IPS-15b (cell line): ENCODE data around the gene KMT2C.
"Not testable (repeated sequence)": the region's sequence is repeated elsewhere in the genome, so short reads cannot be mapped to it uniquely, and the experiment has no call there.

Source experiments
- H3K27me3 ChIP-seq: one replicate; pipeline ENCODE4 v1.6.1; 2013; ENCODE audit warnings: low read length; ENCODE audit not compliant: control insufficient read depth, insufficient read depth
- H3K36me3 ChIP-seq: one replicate; pipeline ENCODE4 v1.6.1; 2013; ENCODE audit warnings: low read length; ENCODE audit not compliant: control insufficient read depth, insufficient read depth
- H3K4me1 ChIP-seq: one replicate; pipeline ENCODE4 v1.6.1; 2013; ENCODE audit warnings: mild to moderate bottlenecking, low read length; ENCODE audit not compliant: control insufficient read depth, insufficient read depth
- H3K4me3 ChIP-seq: one replicate; pipeline ENCODE4 v1.5.1; 2013; ENCODE audit warnings: low read depth, low read length
- H3K9ac ChIP-seq: one replicate; pipeline ENCODE4 v1.6.1; 2013; ENCODE audit warnings: low read depth, mild to moderate bottlenecking, low read length
- H3K9me3 ChIP-seq: one replicate; pipeline ENCODE4 v1.6.1; 2013; ENCODE audit warnings: mild to moderate bottlenecking, low read length; ENCODE audit not compliant: control insufficient read depth, insufficient read depth

KMT2C gene

DNA sequence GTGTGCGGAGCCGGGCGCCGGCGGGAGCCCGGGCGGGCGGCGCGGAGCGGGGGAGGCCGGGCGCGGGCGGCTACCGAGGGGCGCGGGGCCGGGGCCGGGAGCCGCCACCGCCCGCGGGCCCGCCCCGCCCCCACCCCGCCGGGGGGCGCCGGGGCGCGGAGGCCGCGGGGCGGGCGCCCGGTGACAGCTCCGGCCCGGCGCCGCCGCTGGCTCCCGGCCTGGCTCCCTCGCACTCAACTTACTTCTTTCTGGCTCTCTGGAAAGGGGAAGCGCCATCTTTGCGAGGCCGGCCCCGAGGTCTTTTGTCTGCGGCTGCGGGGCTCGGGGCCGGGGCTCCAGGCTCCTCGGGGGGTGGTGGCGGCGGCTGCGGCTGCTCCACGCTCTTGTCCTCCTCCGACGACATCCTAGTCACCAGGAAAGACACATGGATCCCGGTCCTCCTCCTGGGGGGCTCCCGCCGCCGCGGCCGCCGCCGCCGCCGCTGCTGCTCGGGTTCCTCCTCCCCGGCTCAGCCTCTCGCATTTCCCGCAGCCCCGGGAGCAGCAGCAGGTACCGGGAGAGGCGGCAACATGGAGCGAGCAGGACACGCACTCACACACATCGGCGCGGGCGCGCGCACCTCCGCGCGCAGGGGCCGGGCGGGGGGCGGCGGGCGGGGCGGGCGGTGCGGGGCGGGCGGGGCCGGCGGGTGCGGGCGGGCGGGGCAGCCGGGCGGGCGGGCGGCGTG, at the start of gene KMT2C:
TSS of gene KMT2C (minus strand) at position 620 of the 727 bp plus-strand sequence. CDS start at position 403, 217 bp downstream.
- Histone ChIP-seq H3K9me3 (no peaks in the 10 kb centered on the region), H3K36me3 (no peaks in the 10 kb centered on the region), H3K9ac (peak within 1 kb of the TSS; percentile 37), H3K27me3 (peaks cover 5% of the 10 kb centered on the region), H3K4me3 (peak within 1 kb of the TSS; percentile 86), H3K4me1 (peaks cover 4% of the 10 kb centered on the region)

DNA sequence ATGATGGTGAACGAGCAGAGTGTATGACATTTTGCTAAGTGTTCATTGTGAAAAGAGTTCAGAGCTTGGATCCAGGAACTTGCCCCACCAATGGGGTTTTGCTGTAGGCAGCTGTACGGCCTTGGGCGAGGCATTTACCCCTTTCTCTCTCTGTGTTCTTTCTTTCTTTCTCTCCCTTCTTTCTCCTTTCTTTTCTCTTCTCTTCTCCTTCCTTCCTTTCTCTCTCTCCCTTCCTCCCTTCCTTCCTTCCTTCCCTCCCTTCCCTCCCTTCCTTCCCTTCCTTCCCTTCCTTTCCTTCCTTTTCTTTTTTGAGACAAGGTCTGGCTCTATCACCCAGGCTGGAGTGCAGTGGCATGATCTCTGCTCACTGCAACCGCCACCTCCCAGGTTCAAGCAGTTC, 45.3 kb upstream of the KMT2C start:
- H3K4me3 ChIP-seq = no peak overlapping the region
- no peak overlapping the region for H3K9ac ChIP-seq
- no peaks in the 10 kb centered on the region for H3K4me1 ChIP-seq
- no peaks in the 10 kb centered on the region for H3K9me3 ChIP-seq
- H3K36me3 ChIP-seq = no peaks in the 10 kb centered on the region
- H3K27me3 ChIP-seq = no peaks in the 10 kb centered on the region

DNA sequence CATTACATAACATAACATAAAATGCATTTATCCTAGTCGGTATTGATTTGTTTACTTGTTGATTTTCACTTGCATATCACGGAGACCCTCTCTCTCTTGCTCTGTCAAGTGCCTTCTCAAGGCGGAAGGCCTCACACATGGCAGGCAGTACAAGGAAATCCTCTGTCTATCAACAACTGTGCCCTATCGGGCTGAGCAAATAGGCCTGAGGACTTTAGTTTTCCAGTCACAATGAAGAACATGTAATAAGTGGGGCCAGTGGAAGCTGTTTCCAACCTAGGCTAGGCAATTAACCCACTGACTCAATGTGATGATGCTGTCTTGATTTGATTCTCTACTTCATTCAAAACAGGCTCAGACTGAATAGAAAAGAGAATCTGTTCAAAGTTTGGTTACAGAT, 44.9 kb upstream of the KMT2C start:
- Histone ChIP-seq H3K9me3 (no peaks in the 10 kb centered on the region), H3K27me3 (no peaks in the 10 kb centered on the region), H3K4me3 (no peak overlapping the region), H3K36me3 (no peaks in the 10 kb centered on the region), H3K9ac (no peak overlapping the region), H3K4me1 (no peaks in the 10 kb centered on the region)

DNA sequence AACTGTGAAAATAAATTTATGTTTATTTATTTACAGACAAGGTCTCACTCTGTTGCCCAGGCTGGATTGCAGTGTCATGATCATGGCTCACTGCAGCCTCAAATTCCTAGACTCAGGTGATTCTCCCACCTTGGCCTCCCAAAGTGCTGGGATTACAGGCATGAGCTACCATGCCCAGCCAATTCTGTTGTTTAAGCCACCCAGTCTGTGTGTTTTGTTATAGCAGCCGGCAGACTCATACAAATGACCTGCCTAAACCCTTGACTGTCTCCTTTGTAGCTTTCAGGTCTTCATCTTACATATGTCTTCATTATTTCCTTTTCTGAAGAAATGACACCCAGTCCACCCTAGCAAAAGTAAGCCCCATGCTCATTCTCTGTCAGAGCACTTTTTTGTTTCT, 43.8 kb upstream of the KMT2C start:
- no peaks in the 10 kb centered on the region for H3K27me3 ChIP-seq
- no peak overlapping the region for H3K9ac ChIP-seq
- H3K9me3 ChIP-seq = no peaks in the 10 kb centered on the region
- no peaks in the 10 kb centered on the region for H3K36me3 ChIP-seq
- no peak overlapping the region for H3K4me3 ChIP-seq
- no peaks in the 10 kb centered on the region for H3K4me1 ChIP-seq

DNA sequence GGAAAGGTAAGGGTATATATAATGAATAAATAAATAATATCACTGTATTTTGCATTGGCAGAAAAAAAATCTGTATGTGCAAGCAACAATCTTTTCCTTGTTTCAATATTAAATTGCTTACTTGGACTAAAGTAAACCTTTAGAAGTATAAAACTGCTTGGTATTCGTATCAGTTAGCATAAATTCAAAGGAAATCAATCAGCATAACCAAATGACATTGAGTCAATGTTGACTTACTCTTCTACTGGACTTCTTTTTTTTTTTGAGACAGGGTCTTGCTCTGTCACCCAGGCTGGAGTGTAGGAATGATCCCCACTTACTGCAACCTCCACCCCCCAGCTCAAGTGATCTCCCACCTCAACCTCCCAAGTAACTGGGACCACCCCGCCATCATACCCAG, 42.3 kb upstream of the KMT2C start:
- Histone ChIP-seq H3K9me3 (no peaks in the 10 kb centered on the region), H3K4me1 (no peaks in the 10 kb centered on the region), H3K27me3 (no peaks in the 10 kb centered on the region), H3K9ac (no peak overlapping the region), H3K36me3 (no peaks in the 10 kb centered on the region), H3K4me3 (no peak overlapping the region)

DNA sequence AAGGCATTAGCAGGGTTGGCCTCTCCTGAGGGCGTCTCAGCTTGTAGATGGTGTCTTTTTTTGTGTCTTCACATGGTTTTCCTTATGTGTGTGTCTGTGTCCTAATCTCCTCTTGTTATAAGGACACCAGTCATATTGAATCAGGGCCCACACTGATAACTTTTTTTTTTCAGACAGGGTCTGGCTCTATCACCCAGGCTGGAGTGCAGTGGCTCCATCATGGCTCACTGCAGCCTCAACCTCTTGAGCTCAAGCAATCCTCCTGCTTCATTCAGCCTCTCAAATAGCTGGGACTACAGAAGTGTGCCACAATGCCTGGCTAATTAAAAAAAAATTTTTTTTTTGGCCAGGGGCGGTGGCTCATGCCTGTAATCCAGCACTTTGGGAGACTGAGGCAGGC, 41.3 kb upstream of the KMT2C start:
- no peaks in the 10 kb centered on the region for H3K27me3 ChIP-seq

DNA sequence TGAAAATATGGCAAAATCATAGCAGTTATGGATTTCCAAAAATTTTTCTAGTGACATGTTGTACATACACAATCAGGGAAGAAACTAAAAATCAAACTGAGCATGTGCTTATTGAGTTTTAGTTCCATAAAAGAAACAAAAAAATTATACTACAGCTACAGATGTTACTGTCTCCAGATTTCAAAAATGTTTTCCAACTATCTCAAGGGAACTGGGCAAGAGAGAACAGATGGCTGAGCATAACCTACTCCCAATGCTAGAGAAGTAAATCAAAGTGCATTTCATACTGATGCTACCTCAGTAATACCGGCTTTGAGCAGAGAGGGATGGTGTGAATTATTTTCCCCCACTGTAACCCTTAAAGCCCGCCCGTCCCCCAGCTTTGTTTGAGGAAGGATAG, 40.7 kb upstream of the KMT2C start:
- Histone ChIP-seq H3K27me3 (no peaks in the 10 kb centered on the region), H3K4me3 (no peak overlapping the region), H3K36me3 (no peaks in the 10 kb centered on the region), H3K9me3 (peaks cover 1% of the 10 kb centered on the region), H3K9ac (no peak overlapping the region), H3K4me1 (no peaks in the 10 kb centered on the region)

More for the DNA sequence above, 41.3 kb upstream of the KMT2C start:
- Histone ChIP-seq H3K9me3 (no peaks in the 10 kb centered on the region), H3K4me1 (no peaks in the 10 kb centered on the region), H3K9ac (no peak overlapping the region), H3K36me3 (no peaks in the 10 kb centered on the region), H3K4me3 (no peak overlapping the region)

DNA sequence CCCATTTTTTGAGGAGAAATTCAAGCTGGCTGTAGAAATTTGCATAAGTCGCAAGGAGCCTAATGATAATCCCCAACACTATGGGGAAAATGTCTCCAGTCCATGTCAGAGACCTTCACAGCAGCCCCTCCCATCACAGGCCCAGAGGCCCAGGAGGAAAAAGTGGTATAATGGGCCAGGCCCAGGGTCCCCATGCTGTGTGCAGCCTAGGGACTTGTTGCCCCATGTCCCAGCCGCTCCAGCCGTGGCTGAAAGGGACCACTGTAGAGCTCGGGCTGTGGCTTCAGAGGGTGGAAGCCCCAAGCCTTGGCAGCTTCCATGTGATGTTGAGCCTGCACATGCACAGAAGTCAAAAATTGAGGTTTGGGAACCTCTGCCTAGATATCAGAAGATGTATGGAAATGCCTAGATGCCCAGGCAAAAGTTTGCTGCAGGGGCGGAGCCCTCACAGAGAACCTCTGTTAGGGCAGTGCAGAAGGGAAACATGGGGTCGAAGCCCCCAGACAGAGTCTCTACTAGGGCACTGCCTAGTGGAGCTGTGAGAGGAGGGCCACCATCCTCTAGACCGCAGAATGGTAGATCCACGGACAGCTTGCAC, 35.3 kb upstream of the KMT2C start:
- H3K9me3 ChIP-seq, H3K4me3 ChIP-seq, H3K27me3 ChIP-seq, H3K36me3 ChIP-seq, H3K9ac ChIP-seq, H3K4me1 ChIP-seq: not testable (repeated sequence)

DNA sequence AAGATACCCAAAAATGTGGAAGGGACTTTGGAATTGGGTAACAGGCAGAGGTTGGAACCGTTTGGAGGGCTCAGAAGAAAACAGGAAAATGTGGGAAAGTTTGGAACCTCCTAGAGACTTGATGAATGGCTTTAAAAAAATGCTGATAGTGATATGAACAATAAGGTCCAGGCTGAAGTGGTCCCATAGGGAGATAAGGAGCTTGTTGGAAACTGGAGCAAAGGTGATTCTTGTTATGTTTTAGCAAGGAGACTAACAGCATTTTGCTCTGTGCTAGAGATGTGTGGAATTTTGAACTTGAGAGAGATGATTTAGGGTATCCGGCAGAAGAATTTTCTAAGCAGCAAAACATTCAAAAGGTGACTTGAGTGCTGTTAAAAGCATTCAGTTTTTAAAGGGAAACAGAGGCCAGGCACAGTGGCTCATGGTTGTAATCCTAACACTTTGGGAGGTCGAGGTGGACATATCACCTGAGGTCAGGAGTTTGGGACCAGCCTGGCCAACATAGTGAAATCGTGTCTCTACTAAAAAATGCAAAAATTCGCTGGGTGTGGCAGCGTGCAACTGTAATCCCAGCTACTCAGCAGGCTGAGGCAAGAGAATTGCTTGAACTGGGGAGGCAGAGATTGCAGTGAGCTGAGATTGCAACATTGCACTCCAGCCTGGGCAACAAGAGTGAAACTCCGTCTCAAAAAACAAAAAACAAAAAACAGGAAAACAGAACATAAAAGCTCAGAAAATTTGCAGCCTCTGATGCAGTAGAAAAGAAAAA, 34.6 kb upstream of the KMT2C start:
- not testable (repeated sequence) for H3K4me1 ChIP-seq

DNA sequence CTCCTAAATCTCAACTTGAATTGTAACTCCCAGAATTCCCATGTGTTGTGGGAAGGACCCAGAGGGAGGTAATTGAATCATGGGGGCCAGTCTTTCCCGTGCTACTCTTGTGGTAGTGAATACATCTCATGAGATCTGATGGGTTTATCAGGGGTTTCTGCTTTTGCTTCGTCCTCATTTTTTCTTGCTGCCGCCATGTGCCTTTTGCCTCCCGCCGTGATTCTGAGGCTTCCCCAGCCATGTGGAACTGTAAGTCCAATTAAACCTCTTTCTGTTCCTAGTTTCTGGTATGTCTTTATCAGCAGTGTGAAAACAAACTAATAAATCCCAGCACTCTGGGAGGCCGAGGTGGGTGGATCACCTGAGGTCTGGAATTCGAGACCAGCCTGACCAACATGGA, 33.8 kb upstream of the KMT2C start:
- H3K4me1 ChIP-seq, H3K9me3 ChIP-seq, H3K27me3 ChIP-seq, H3K36me3 ChIP-seq, H3K4me3 ChIP-seq, H3K9ac ChIP-seq: not testable (repeated sequence)

More for the DNA sequence above, 34.6 kb upstream of the KMT2C start:
- not testable (repeated sequence) for H3K36me3 ChIP-seq, H3K9ac ChIP-seq, H3K27me3 ChIP-seq, H3K4me3 ChIP-seq, H3K9me3 ChIP-seq

DNA sequence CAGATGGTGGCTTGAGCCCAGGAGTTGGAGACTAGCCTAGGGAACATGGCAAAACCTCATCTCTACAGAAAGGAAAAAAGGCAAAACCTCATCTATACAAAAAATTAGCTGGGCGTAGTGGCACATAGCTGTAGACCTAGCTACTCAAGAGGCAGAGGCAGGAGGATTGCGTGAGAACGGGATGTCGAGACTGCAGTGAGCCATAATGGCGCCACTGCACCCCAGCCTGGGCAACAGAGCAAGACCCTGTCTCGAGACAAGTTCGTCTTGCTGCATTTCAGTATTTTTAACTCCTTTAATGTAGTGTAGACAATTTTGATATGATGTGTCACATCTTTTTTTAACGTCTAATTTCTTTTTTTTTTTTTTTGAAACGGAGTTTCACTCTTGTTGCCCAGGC, 31.4 kb upstream of the KMT2C start:
- H3K9ac ChIP-seq = no peak overlapping the region
- H3K4me1 ChIP-seq = peaks cover 6% of the 10 kb centered on the region
- H3K4me3 ChIP-seq = no peak overlapping the region
- peaks cover 4% of the 10 kb centered on the region for H3K9me3 ChIP-seq
- H3K27me3 ChIP-seq = no peaks in the 10 kb centered on the region
- H3K36me3 ChIP-seq = no peaks in the 10 kb centered on the region

DNA sequence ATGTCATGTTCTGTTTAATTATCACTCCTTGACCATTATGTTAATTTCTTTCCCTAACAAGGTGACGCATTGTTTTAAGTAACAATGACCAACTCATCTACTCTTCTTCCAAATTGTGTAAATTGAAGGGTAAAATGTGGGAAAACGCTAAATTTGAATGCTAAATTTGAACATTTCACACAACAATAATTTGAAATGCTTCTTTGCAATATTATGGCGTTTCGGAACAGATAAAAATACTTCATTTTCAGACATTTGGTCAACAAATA, 29.2 kb upstream of the KMT2C start:
- Histone ChIP-seq H3K36me3 (no peaks in the 10 kb centered on the region), H3K27me3 (no peaks in the 10 kb centered on the region), H3K9ac (no peak overlapping the region), H3K9me3 (no peaks in the 10 kb centered on the region), H3K4me1 (peaks cover 6% of the 10 kb centered on the region), H3K4me3 (peak overlapping the region; percentile 79)
